Ectodermal cell (in vitro differentiated cells): ENCODE results near the gene SH3PXD2B.

Source experiments
- H3K27ac ChIP-seq: 2 replicates; pipeline ENCODE4 v1.7.0; 2013; ENCODE audit warnings: mild to moderate bottlenecking, low read depth, low read length; ENCODE audit not compliant: insufficient read depth, poor library complexity, severe bottlenecking
- H3K27me3 ChIP-seq: 2 replicates; pipeline ENCODE4 v1.7.0; 2013; ENCODE audit warnings: mild to moderate bottlenecking, low read length; ENCODE audit not compliant: insufficient read depth, control insufficient read depth, poor library complexity, severe bottlenecking
- H3K36me3 ChIP-seq: one replicate; pipeline ENCODE4 v1.7.0; 2013; ENCODE audit warnings: low read length; ENCODE audit not compliant: control insufficient read depth, insufficient read depth
- H3K4me1 ChIP-seq: one replicate; pipeline ENCODE4 v1.7.0; 2013; ENCODE audit warnings: low read length; ENCODE audit not compliant: control insufficient read depth, insufficient read depth
- H3K4me3 ChIP-seq: 2 replicates; pipeline ENCODE4 v1.7.0; 2013; ENCODE audit warnings: low read depth, low read length, control low read depth; ENCODE audit not compliant: insufficient read depth
- H3K9me3 ChIP-seq: 2 replicates; pipeline ENCODE4 v1.7.0; 2013; ENCODE audit warnings: mild to moderate bottlenecking, low read length, moderate library complexity; ENCODE audit not compliant: control insufficient read depth
- WGBS, 2 experiments: methylation state at CpG; one replicate each; pipeline ENCODE4 v1.1.7; 2013; ENCODE audit warnings: missing lambda C conversion rate in 2 of 2; 5-methylcytosine and 5-hydroxymethylcytosine counted together

SH3PXD2B gene

DNA sequence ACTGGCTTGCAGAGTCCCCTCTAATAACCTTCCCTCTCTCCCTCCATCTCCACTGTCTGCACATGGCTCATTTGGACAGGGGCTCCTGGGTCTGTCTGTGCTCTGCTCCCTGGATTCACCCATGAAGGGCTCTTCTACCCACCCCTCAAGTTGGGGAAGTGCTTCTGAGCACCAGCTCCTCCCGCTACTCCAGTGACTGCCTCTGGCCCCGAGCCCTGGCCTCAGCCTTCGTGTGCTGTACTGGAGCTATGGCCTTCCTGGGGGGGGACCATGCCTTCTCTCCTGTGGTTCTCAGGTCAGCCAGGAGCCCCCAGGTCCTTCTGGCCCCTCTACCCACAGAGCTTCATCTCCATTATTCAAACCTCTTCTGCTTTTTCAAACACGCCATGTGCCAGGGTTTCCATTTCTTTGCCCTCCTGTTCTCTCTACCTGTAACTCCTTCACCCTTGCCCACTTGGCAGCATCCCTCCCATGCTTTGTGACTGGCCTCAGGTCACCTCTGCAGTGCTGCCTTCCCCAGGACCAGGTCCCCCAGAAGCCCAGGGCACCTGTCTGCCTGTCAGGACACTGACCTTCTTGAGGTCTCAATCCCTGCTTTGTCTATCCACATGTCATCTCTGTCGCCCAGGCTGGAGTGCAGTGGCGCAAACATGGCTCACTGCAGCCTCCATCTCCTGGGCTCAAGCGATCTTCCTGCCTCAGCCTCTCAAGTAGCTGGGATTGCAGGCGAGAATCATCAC lies 9.5 kb downstream of the SH3PXD2B start:
- Histone ChIP-seq H3K4me3 (no peak overlapping the region), H3K27ac (no peak overlapping the region), H3K27me3 (no peaks in the 10 kb centered on the region), H3K9me3 (no peaks in the 10 kb centered on the region), H3K36me3 (no peaks in the 10 kb centered on the region), H3K4me1 (peaks cover 12% of the 10 kb centered on the region)
- 89 to 92% methylated on average over 8 of the region's 8 CpGs for WGBS, 2 experiments

DNA sequence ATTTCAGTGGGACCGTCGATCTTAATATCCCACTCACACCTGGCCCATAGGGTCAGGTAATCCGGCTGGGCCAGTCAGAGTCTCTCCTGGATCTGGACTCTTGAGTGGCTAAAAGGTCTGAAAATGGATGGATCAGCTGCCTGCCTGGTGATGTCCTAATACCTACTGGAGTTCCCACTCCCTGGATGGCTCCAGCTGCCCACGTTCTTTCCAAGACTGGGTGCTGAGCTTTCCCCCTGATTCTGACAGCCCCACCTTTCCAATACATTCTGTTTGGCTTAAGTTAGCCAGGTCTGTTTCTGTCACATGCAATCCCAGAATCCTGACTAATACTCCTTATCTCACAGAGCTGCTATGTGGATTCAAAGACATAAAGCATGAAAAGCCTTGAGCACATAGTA lies 10.2 kb downstream of the SH3PXD2B start:
- Histone ChIP-seq H3K4me3 (no peak overlapping the region), H3K27me3 (no peaks in the 10 kb centered on the region), H3K4me1 (peaks cover 12% of the 10 kb centered on the region), H3K36me3 (no peaks in the 10 kb centered on the region), H3K27ac (no peak overlapping the region), H3K9me3 (no peaks in the 10 kb centered on the region)
- WGBS, 2 experiments: 92 to 93% methylated on average over 4 of the region's 4 CpGs

DNA sequence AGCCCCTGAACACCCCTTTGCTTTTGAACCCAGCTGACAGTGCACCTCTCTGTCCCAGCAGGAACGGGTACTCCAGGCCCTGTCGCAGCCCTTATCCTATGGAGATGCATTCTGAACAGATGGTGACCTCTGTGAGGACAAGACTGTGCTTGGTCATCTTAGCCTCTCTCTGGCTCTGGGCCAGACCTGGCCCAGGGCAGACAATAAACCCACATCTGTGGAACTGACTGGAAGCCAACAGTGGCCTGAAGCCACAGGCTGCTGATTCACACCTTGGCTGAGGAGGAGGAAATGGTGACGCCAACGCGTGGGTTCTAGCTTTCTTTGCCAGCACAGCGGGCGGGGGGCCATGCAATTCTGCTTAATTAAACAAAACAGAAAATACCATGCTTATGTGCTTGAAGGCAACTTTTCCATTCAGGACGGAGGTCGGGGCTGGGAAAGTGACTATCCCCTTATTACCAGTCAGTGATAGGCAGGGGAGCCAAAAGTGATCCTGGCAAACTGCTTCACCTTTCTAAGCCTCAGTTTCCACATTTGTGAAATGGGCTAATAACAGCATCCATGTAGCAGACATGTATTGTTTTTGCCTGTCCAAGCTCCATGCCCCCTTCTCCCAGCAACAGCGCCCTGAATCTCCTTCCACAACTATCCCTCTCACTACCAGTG lies 10.8 kb downstream of the SH3PXD2B start:
- peaks cover 12% of the 10 kb centered on the region for H3K4me1 ChIP-seq
- no peak overlapping the region for H3K4me3 ChIP-seq
- H3K9me3 ChIP-seq: no peaks in the 10 kb centered on the region
- H3K27ac ChIP-seq: no peak overlapping the region
- 92 to 95% methylated on average over 10 of the region's 10 CpGs for WGBS, 2 experiments
- H3K27me3 ChIP-seq: no peaks in the 10 kb centered on the region
- H3K36me3 ChIP-seq: no peaks in the 10 kb centered on the region

DNA sequence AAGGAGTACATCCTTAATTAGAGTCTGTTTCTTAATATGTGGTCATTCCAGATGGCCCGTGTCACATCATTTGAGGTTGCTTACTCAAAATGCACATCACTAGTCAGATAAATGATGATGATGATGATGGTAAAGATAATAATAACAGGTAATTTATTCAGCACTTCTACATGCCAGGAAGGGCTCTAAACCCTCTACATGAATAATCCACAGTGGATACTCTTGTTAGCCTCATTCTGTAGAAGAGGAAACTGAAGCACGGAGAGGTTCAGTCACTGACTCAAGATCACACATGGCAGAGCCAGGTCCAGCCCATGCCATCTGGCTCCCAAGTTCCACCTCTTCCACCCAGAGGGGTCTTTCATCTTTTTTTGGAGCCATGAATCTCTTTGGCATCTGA lies 11.7 kb downstream of the SH3PXD2B start:
- Histone ChIP-seq H3K27ac (no peak overlapping the region), H3K9me3 (no peaks in the 10 kb centered on the region), H3K4me1 (peaks cover 8% of the 10 kb centered on the region), H3K27me3 (no peaks in the 10 kb centered on the region), H3K4me3 (no peak overlapping the region), H3K36me3 (no peaks in the 10 kb centered on the region)
- 100% methylated on average over 1 to 2 of the region's 2 CpGs for WGBS, 2 experiments

DNA sequence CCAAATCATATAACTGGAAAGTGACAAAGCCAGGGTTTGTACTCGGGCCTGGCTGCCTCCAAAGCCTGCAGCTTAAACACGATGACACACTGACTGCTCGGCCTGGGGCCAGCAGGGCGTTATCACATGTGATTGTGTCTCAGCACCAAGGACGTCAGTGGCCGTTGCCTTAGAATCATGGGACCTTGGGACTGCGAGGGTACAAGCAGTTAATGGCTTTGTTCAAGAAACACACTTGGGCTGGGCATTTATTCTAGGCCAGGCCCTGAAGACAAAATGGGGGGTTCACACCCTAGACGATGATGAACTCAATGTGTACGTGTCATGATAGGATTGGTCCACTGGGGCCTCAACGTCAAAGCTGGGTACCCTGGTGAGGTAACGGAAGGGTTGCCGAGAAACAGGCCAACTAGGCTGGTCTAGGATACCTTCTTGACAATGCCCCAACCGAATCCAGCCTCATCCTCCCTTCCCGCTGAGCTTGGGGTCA lies 13.0 kb downstream of the SH3PXD2B start:
- H3K36me3 ChIP-seq: no peaks in the 10 kb centered on the region
- H3K4me3 ChIP-seq: no peak overlapping the region
- no peak overlapping the region for H3K27ac ChIP-seq
- H3K9me3 ChIP-seq: no peaks in the 10 kb centered on the region
- H3K27me3 ChIP-seq: no peaks in the 10 kb centered on the region
- H3K4me1 ChIP-seq: no peaks in the 10 kb centered on the region
- 94% methylated on average over 14 of the region's 14 CpGs for WGBS, 2 experiments

DNA sequence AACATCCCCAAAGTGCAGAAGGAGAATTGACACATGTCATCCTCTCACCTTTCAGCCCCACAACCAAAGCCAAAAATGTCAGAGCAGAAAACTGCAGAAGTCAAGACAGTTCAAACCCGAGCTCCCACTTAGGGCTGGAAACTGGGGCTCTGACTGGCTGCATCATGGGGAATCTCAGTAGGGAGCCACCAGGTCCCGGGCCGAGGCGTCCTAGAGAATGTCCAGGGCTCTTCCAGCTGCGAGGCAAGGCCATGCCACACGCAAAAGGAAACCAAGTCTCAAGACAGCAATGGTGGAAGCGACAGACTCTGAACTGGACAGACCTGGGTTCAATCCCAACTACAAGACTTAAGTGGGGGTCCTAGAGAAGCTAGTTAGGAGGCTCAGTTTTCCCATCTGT lies 13.8 kb downstream of the SH3PXD2B start:
- Histone ChIP-seq H3K4me1 (no peaks in the 10 kb centered on the region), H3K27ac (no peak overlapping the region), H3K4me3 (no peak overlapping the region), H3K9me3 (no peaks in the 10 kb centered on the region), H3K36me3 (no peaks in the 10 kb centered on the region), H3K27me3 (no peaks in the 10 kb centered on the region)
- WGBS, 2 experiments: 95 to 98% methylated on average over 7 of the region's 7 CpGs

DNA sequence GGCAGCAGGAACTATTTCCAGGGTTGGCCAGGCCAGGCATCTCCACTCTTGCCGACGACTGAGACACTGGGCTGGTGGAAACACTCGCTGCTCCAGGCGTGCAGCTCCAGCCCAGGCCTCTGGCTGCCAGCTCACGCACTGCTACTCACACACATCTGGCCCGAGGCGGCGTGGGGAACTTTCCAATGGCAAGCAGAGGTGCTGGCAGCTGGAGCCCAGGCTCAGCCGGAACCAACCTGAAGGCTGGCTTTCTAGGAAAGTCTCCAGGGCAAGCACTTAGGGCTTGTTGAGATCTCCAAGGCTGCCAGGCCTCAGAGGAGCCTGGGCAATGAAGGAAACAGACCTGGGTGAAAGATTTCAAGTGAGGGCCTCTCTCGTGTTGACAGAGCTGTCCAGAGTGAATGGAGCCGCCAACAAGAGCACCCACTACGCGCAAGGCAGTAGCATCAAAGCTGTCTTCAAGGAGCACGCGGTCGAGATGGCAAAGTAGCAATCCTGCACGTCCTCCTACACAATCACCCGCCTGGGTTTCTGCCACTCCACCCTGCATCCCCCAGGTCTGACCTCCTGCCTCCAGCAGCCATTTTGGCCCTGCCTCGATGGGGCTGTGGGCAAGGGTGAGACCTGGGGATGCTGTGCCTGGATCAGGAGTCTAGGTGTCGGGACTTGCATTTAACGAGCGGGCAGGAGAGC lies 14.4 kb downstream of the SH3PXD2B start:
- H3K4me3 ChIP-seq: no peak overlapping the region
- no peaks in the 10 kb centered on the region for H3K9me3 ChIP-seq
- no peak overlapping the region for H3K27ac ChIP-seq
- no peaks in the 10 kb centered on the region for H3K36me3 ChIP-seq
- H3K4me1 ChIP-seq: peaks cover 4% of the 10 kb centered on the region
- no peaks in the 10 kb centered on the region for H3K27me3 ChIP-seq
- 88 to 89% methylated on average over 22 of the region's 22 CpGs for WGBS, 2 experiments

DNA sequence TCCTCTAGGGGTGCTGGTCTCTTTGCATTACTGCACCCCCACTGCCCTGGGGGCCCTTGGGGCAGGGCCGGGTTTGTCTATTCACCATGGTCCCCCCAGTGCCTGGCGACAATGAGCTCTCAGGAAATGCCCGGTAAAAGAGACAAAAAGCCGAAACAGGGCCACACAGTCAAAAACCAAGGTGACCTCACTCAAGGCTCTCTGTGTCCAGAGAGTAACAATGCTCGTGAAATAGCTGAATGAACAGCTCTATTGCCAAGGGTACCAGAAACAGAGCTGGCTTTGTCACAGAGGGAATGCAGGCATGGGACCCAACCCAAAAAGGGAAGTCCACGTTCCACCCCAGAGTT lies 16.0 kb downstream of the SH3PXD2B start:
- no peaks in the 10 kb centered on the region for H3K27me3 ChIP-seq
- WGBS, 2 experiments: 73 to 82% methylated on average over 6 of the region's 6 CpGs
- peaks cover 6% of the 10 kb centered on the region for H3K4me1 ChIP-seq
- no peaks in the 10 kb centered on the region for H3K36me3 ChIP-seq
- no peaks in the 10 kb centered on the region for H3K9me3 ChIP-seq
- H3K4me3 ChIP-seq: no peak overlapping the region
- H3K27ac ChIP-seq: peak overlapping the region; percentile 16

DNA sequence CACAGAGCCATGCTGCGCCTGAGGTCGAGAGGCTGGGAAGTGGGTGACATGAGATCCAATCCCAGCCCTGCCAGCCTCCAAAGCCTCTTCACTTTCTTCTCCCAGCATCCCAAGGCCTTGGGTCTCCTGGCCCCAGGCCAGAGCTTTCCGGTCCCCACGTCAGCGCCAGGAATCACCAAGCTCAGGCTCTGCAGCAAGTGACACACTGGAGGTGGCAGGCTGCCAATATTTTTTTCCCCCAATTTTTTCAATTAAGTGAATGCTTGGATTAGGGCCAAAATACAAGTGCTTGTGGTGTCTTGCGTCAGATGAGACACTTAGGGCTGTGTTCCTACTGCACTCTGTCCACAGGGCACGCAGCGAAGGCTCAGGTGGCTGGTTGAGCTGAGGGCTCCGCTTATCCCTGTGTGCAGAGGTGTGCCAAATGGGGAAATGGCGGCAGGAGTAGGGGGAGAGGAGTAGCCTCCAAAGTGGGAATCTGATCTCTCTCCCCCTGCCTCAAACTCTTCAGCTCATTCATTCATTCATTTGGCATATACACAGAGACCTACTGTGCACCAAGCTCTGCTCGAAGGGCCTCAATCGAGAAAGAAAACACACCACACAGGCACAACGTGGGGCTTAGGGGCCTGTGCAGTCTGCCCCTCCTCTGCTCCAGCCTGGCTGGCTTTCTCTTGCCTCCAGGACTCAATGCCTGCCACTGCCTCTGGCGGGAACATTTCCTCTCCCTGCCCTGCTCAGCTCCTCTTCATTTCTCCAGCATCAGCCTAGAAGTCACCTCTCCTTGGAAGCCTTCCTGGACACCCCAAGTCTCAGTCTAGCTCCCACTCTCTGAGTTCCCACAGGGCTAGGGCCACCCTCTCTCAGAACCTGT lies 16.6 kb downstream of the SH3PXD2B start:
- no peaks in the 10 kb centered on the region for H3K27me3 ChIP-seq
- peak overlapping the region; percentile 16 for H3K27ac ChIP-seq
- 91% methylated on average over 14 of the region's 14 CpGs for WGBS, 2 experiments
- H3K36me3 ChIP-seq: no peaks in the 10 kb centered on the region
- H3K4me3 ChIP-seq: no peak overlapping the region
- H3K9me3 ChIP-seq: no peaks in the 10 kb centered on the region
- peaks cover 6% of the 10 kb centered on the region for H3K4me1 ChIP-seq
